IPS-18c (cell line): Measurements from ENCODE around the gene EIF4E.

ENCODE experiments used
- H3K4me3 ChIP-seq: 2 replicates; pipeline ENCODE4 v1.7.0; 2013; ENCODE audit warnings: low read depth, mild to moderate bottlenecking, low read length, moderate library complexity; ENCODE audit not compliant: insufficient read depth
- H3K9me3 ChIP-seq: one replicate; pipeline ENCODE4 v1.6.1; 2013; ENCODE audit warnings: mild to moderate bottlenecking, low read length, moderate library complexity; ENCODE audit not compliant: control insufficient read depth, insufficient read depth

Gene EIF4E, protein sequence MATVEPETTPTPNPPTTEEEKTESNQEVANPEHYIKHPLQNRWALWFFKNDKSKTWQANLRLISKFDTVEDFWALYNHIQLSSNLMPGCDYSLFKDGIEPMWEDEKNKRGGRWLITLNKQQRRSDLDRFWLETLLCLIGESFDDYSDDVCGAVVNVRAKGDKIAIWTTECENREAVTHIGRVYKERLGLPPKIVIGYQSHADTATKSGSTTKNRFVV

DNA sequence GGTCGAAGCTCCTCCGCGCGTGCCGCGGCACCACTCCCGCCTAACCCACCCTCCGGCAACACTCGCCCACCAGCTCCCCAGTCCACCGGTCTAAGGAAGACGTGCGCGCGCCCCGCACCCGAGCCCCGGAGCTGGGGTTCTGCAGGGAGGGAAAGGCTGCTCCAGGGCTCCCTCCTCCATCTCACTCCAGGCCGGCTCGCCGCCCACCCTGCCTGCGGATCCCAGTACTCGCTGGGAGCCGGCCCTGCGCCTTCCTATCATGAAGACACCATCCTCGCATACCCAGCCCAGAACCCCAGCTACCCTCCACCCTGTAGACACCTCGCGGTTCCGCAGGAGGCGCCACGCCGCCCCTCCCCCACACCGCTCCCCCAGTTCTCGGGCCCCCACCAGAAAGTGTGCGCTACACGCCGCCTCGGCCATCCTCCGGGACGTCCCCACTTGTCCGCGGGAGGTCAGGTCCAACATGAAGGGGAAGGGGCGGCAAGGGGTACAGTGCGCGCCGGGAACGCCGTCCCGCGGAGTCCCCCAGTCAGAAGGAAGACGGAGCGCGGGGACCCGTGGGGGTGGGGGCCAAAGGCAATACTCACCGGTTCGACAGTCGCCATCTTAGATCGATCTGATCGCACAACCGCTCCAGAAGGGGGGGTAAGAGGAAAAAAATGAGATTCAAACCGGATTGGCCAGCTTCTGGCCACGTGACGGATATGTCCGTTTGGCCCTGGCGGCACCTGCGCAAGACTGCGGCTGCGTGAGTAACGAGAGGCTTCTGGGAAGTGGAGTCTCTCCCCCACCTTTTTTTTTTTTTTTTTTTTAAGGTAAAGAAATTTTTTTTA, at the start of gene EIF4E:
TSS of gene EIF4E (minus strand) at position 629 of the 836 bp plus-strand sequence. CDS start at position 608, 21 bp downstream.
- Histone ChIP-seq H3K9me3 (no peaks in the 10 kb centered on the region), H3K4me3 (peak within 1 kb of the TSS; percentile 96)

DNA sequence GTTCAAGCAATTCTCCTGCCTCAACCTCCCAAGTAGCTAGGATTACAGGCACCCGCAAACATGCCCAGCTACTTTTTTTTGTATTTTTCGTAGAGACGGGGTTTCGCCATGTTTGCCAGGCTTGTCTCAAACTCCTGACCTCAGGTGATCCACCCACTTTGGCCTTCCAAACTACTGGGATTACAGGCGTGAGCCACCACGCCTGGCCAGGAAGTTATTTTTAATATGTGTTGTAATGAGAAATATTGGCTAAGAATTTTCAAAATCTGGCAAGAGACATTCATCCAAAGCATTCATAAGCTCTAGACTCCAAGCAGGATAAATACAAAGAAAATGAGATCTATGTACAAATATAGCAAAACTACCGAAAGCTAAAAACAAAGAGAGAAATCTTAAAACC, 48.6 kb upstream of the EIF4E start:
- Histone ChIP-seq H3K4me3 (no peak overlapping the region), H3K9me3 (no peaks in the 10 kb centered on the region)

DNA sequence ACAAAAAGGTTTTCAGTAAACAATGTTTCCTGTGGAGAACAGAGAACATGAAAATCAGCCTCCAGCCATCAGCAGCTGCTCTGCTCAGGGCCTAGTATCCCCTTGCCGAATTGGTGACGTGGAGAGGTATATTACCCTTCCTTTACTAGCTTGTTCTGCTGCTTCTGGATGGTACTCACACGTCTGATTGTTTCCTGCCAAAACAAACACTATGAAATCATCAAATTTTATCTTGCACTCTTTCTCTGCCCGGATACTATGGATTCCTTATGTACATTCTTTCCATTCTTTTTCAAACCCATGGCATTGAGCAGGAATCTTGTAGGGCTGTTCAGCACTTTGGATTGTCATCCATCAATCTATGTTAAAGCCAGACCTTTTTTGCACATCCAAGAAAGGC, 47.8 kb upstream of the EIF4E start:
- no peak overlapping the region for H3K4me3 ChIP-seq
- no peaks in the 10 kb centered on the region for H3K9me3 ChIP-seq

DNA sequence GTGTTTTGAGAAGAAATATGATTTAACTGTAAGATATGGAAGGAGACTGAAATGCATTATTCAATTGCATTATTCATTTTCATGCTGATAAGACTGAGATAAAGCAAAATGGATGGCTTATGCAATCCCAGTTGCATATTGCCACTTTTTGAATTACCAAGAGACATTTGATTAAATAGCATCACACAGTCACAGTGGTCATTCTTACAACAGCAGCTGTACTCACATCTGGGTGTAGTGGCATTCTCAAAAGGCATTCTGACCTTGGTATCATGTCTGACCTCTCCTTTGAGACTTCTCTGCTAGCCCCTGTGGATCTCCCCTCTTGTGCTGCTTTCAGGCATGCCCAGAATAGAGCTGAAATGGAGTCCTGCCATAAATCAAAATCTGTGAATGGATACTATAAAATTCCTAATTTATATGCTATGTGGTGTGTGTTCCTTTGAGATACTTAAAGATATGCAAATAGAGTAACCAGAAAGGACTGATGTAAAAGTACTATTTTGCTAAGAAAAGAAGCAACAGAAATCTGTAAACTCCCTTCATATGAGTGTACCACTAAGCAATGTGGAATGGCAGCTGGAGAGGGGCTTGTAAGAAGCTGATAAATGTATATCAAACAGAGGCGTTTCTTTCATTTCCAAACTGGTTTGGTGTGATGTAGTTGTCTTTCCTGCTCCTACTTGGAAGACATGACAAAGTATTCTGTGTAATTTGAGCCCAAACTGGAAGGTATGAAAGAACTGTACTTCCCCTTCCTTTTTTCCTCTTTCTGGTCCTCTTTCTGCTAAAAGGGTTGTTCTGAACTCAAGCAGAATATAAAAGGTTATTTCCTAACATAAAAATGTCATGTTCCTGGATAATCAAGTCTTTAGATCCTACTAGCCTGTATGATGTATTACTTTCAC, 41.2 kb upstream of the EIF4E start:
- H3K4me3 ChIP-seq: no peak overlapping the region
- H3K9me3 ChIP-seq: no peaks in the 10 kb centered on the region

DNA sequence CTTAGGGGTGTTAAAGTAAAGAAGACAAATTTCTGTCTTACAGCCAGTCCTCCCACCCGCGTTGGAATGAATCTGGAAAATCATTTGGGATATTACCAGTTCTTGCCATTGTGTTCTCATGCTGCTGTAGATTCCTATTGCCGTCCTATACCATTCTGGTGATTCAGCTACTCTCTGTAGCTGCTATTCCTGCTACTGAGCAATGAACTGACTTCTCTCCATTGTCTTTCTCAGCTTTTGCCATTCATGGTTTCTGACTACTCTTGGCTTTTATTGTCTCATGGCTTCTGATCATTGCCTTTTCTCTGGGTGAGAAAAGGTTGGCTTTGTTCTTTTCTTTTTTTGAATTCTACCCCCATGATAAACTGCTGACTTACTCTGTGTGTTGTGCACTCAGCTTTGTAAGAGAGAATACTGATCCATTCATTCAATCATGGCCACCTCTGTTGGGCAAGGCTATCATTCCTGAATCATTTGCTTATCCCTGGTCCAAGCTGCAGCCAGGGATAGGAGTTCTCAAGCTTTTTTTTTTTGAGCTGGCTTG, 38.9 kb upstream of the EIF4E start:
- H3K9me3 ChIP-seq: no peaks in the 10 kb centered on the region
- no peak overlapping the region for H3K4me3 ChIP-seq

DNA sequence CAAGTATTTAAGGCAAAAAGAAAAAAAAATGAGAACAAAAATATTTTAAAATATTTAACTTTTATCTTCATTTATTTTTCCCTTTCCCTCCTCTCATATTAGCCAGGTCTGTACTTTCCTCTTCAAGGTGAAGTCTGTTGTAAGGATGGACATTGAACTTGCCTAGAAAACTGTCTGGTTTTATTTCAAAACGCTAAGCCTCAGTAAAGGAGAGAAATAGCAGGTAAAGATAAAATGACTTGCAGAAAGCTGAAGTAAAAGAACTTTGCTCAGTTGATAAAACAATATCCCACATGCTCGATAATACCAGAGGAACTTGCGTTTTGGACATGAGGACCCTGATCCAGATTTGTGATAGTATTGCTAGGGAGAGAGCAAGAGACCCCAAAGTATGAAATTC, 38.0 kb upstream of the EIF4E start:
- Histone ChIP-seq H3K4me3 (no peak overlapping the region), H3K9me3 (no peaks in the 10 kb centered on the region)

DNA sequence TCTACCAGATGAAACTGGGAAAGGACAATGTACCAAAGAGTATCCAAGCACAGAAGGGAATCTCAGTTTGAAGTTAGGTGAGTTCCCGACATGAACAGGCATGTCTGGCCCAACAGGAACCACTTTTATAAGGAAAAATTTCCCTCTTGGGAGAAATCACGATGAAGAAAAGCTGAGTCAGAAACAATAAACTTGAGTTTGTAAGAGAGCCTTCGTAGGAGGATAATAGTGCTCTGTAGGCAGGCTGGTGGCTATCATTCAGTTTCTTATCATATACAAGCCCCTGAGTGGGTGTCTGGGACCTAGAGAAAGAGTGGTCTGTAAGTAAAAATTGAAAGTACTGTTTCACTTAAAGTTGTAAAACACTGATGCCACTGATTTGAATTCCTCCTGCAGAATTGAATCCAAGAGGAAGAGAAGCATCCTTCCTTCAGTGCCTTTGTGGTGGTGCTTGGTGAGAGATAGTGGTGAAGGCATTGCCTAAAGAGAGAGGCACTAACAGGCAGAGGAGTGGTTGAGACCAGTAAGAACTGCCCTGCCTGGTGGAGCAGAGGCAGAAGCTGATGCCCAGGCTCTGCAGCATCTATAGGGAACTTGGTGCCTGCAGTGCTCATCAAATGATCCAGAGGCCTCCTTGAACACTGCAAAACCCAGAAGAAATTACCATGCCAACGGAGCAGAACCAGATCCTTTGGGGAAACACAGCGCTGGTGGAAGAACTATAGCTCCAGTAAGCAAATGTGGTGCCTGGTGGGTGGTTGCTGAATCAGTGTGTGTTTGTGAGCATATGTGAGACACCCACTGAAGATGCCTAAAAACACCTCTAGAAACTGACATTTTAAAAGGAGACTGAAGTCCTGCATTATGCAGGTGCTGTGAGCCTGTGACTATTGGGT, 34.9 kb upstream of the EIF4E start:
- Histone ChIP-seq H3K9me3 (no peaks in the 10 kb centered on the region), H3K4me3 (no peak overlapping the region)

DNA sequence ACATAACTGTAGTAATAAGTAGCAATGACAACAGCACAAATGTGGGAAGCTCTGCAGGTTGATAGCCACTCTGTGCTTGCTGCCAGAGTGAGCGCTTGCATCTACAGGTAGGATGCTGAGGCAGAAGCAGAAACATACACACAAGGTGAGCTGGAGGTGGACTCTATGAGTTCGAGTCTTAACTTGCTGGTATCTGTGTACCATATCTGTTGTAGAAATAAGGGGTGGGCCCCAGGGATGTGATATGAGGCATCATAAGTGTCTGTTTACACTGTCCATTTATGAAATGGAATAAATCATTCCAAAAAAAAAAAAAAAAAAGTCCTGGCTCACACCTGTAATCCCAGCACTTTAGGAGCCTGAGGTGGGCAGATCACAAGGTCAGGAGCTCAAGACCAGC, 32.8 kb upstream of the EIF4E start:
- H3K4me3 ChIP-seq: no peak overlapping the region
- H3K9me3 ChIP-seq: no peaks in the 10 kb centered on the region

DNA sequence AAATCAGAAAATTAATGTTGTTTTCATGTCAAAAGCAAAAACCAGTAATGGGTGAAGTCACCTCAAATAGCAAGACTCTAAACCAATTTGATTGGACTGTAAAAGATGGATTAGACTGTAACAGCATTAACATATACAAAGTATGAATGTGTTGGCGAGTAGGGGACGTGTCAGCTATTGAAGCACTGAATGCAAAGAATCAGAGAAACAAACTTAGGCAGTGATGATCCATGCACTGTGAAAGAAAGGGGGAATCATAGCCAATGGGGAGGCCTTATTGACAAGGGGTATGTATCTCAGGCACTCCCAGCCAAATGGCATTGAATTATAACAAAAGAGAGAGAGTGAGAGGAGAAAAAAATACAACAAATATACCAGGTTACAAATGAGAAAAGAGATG, 30.5 kb upstream of the EIF4E start:
- H3K9me3 ChIP-seq: no peaks in the 10 kb centered on the region
- no peak overlapping the region for H3K4me3 ChIP-seq

DNA sequence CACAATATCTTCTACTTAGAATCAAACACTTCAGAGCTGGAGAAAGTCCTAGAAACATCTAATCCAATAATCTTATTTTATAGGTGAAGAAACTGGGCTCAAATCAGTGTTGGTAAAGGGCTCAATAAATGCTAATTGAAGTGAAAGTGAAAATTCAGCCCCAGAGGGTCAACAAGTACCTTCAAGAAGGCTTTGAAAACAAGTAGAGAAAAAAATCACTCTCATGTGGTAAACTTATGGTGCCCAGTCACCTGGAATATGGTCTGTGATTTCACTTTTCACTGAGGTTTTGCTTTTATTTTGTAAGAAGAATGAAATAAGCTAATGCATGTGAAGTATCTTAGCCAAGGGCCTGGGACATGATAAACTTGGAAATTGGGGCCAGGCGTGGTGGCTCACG, 29.1 kb upstream of the EIF4E start:
- H3K9me3 ChIP-seq: no peaks in the 10 kb centered on the region
- no peak overlapping the region for H3K4me3 ChIP-seq

DNA sequence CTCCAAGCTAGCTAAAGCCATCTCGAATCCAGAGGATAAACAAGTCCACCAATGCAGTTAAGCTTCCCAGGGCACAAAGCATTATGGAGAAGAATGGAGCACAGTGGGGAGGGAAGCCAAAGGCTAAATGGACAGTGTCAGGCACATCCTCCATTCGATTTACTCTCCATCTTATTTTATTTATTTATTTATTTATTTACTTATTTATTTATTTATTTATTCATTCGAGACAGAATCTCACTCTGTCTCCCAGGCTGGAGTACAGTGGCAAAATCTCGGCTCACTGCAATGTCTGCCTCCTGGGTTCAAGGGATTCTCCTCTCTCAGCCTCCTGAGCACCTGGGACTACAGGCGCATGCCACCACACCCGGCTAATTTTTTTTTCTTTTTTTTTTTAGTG, 26.3 kb upstream of the EIF4E start:
- Histone ChIP-seq H3K9me3 (no peaks in the 10 kb centered on the region), H3K4me3 (no peak overlapping the region)

DNA sequence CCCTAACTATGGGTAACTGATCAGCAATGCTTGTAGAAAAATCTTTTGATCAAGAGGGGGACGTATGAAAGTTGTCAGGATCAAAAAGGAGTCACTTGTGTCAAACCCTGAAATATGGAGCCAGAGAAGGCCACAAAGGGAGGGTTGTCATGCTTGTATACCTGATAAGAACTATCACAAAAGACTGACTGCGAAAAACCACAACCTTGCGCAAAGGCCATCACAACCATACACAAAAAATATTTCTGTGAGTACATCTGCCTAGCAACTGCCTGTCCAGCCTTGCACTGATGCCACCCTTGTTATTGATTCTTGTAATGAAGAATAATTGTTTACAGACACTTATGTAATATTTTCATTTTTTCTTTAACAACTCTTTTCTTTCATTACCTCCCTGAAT, 22.8 kb upstream of the EIF4E start:
- Histone ChIP-seq H3K4me3 (no peak overlapping the region), H3K9me3 (no peaks in the 10 kb centered on the region)

DNA sequence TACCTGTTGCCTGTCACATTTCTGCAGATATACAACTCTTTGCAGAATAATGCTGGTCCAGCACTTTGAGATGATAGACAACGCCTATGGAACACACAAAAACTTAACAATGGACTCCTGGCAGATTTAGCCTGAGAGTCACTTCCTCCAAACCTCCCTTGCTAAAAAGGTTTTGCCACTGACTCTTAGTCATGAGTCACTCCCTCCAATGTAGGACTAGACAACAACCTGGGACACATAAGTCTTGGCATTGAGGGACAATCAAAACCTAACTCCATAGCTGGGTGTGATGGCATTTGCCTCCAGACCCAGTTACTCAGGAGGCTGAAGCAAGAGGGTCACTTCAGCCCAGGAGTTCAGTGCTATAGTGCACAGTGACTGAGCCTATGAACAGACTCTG, 22.0 kb upstream of the EIF4E start:
- no peaks in the 10 kb centered on the region for H3K9me3 ChIP-seq
- H3K4me3 ChIP-seq: no peak overlapping the region

DNA sequence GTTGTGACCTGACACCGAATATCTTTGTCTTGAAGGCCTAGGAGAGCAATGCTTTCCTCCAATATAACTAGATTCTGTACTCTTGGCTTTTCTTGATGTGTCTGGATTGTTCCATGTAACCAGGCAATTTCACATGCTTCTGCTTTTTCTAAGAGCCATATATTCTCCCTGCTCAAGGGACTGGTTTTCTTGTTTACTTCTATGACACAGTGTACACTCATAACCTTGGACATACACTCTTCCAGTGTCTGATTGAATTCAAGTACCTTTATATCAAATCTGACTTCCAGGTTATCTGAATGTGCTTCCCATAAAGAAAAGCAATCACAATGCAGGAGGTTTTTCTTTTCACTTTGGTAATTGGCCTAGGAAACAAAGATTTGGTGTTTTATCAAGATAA, 17.4 kb upstream of the EIF4E start:
- no peaks in the 10 kb centered on the region for H3K9me3 ChIP-seq
- no peak overlapping the region for H3K4me3 ChIP-seq

DNA sequence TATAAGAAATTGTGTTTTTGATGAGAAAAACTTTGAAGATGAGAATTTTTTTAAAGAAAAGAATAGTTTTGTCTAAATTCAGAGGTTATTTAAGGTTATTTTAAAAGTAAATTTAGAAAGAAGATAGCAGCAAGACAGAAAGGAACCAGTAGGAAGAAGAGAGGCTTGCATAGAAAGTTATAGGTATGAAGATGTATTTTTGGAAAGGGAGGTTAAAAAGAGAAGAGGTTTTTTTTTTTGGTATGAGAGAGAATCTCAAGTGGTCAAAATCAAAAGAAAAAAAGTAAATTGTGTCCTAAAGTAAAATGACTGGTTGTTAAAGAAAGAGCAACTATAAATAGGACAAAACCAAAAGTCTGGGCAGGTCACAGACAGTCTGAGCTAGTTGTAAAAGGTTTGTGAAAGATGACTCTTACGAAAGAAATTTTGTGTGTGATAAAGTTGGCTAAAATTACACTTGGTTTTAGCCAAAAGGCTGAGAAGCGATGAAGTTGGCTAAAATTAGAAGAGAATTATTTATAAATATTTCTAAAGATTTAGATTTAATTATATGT, 16.4 kb upstream of the EIF4E start:
- Histone ChIP-seq H3K9me3 (no peaks in the 10 kb centered on the region), H3K4me3 (no peak overlapping the region)

DNA sequence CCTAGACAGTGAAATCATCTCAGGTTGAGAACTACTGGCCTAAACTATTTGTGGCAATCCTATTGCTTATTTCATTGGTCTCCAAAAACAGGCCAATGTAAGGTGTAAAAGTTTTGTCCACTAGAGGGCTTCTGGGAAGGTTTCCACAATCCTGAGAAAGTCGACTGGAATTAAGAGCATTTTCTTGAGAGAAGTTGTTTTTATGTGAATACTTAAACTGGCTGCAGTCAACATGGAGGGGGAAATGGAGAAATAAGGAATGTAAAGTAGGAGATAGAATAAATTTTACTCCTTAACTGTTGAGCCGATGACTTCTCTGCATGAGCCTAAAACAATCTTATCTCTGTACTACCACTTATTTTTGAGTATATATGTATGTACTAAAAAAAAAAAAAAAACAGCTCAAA, 11.0 kb upstream of the EIF4E start:
- H3K4me3 ChIP-seq: no peak overlapping the region
- H3K9me3 ChIP-seq: no peaks in the 10 kb centered on the region
